WTC11 (cell line): ENCODE results near the gene ZNF35. TPM values are rescaled to one million over a fixed set of nuclear protein-coding genes. Genes with fewer than 3 reads are reported as not detected.

Experiments used
- ATAC-seq: fragments of 200-7000 bp; cut with Tn5 transposase; 2 replicates; pipeline ENCODE4 v1.10.0; 2021; ENCODE audit warnings: mild to moderate bottlenecking, moderate library complexity
- CTCF ChIA-PET: fragments of 300-600 bp; sonication (Branson Sonifier 250); formaldehyde crosslinking; loops from one replicate; lab custom pipeline; 2021; ENCODE audit warnings: antibody characterized with exemption; lab: Charles Lee
- POLR2A ChIA-PET: fragments of 350-600 bp; sonication (Branson Sonifier 250); formaldehyde crosslinking; loops from one replicate; lab custom pipeline; 2021; ENCODE audit warnings: antibody characterized with exemption; lab: Charles Lee
- DNase-seq: peaks from one replicate; pipeline ENCODE4 v3.0.0; 2021; ENCODE audit warnings: low spot score
- H3K27ac Mint-ChIP-seq: 2 replicates; pipeline ENCODE4 v1.8.0; 2021; ENCODE audit warnings: mixed read lengths
- H3K27me3 Mint-ChIP-seq: 2 replicates; pipeline ENCODE4 v1.8.0; 2021; ENCODE audit warnings: low read depth, mild to moderate bottlenecking, moderate library complexity, mixed read lengths
- H3K36me3 Mint-ChIP-seq: 2 replicates; pipeline ENCODE4 v1.8.0; 2021; ENCODE audit warnings: mixed read lengths
- H3K4me1 Mint-ChIP-seq: 2 replicates; pipeline ENCODE4 v1.8.0; 2022; ENCODE audit warnings: mixed read lengths
- H3K4me3 Mint-ChIP-seq: 2 replicates; pipeline ENCODE4 v1.8.0; 2021; ENCODE audit warnings: mild to moderate bottlenecking, moderate library complexity, mixed read lengths
- H3K9me3 Mint-ChIP-seq: 2 replicates; pipeline ENCODE4 v1.8.0; 2021; ENCODE audit warnings: mixed read lengths
- ETV6 ChIP-seq: sonication (generic); formaldehyde crosslinking; IDR thresholded peaks from 2 replicates; pipeline ENCODE4 v1.8.1; 2022; ENCODE audit warnings: mild to moderate bottlenecking, missing genetic modification reagents
- FOXJ3 ChIP-seq: sonication (generic); formaldehyde crosslinking; IDR thresholded peaks from 2 replicates; pipeline ENCODE4 v1.9.0; 2021; ENCODE audit warnings: missing genetic modification reagents, mild to moderate bottlenecking, borderline replicate concordance
- FOXP1 ChIP-seq: sonication (generic); formaldehyde crosslinking; IDR thresholded peaks from 2 replicates; pipeline ENCODE4 v1.8.0; 2022; ENCODE audit warnings: missing genetic modification reagents, mild to moderate bottlenecking, moderate library complexity, borderline replicate concordance
- GABPB1 ChIP-seq: sonication (generic); formaldehyde crosslinking; IDR thresholded peaks from 2 replicates; pipeline ENCODE4 v1.8.1; 2023; ENCODE audit warnings: mild to moderate bottlenecking, missing genetic modification reagents
- GTF2I ChIP-seq: fragments of 250-450 bp; sonication (Bioruptor Pico); conservative IDR thresholded peaks from 2 replicates; pipeline ENCODE4 v1.4.0; 2021; ENCODE audit warnings: mild to moderate bottlenecking
- IRF2 ChIP-seq: sonication (generic); formaldehyde crosslinking; IDR thresholded peaks from 2 replicates; pipeline ENCODE4 v1.8.0; 2022; ENCODE audit warnings: low read depth, missing genetic modification reagents, borderline replicate concordance
- NFATC4 ChIP-seq: fragments of 250-450 bp; sonication (Bioruptor Pico); IDR thresholded peaks from 2 replicates; pipeline ENCODE4 v1.9.0; 2021; ENCODE audit warnings: mild to moderate bottlenecking
- NR2C2 ChIP-seq: sonication (generic); formaldehyde crosslinking; IDR thresholded peaks from 2 replicates; pipeline ENCODE4 v1.8.0; 2022; ENCODE audit warnings: mild to moderate bottlenecking, missing genetic modification reagents
- RORB ChIP-seq: fragments of 250-450 bp; sonication (Bioruptor Pico); IDR thresholded peaks from 2 replicates; pipeline ENCODE4 v1.9.0; 2021; ENCODE audit warnings: mild to moderate bottlenecking
- SMAD3 ChIP-seq: sonication (generic); formaldehyde crosslinking; IDR thresholded peaks from 2 replicates; pipeline ENCODE4 v1.8.0; 2022; ENCODE audit warnings: missing genetic modification reagents, mild to moderate bottlenecking, borderline replicate concordance
- SMAD4 ChIP-seq: sonication (generic); formaldehyde crosslinking; IDR thresholded peaks from 2 replicates; pipeline ENCODE4 v1.8.0; 2022; ENCODE audit warnings: mild to moderate bottlenecking, missing genetic modification reagents
- ZNF121 ChIP-seq: sonication (generic); formaldehyde crosslinking; IDR thresholded peaks from 2 replicates; pipeline ENCODE4 v1.8.0; 2023; ENCODE audit warnings: missing genetic modification reagents
- ZNF138 ChIP-seq: sonication (generic); formaldehyde crosslinking; conservative IDR thresholded peaks from 2 replicates; pipeline ENCODE4 v1.8.1; 2022; ENCODE audit warnings: mild to moderate bottlenecking, moderate library complexity, missing genetic modification reagents
- total RNA-seq: library from RNA; stranded (reverse); gene quantifications from 3 replicates; pipeline ENCODE4 v1.2.3, GENCODE V29; 2021
- TF ChIP-seq, protein P1 (sequence below): sonication (generic); formaldehyde crosslinking; IDR thresholded peaks from 2 replicates; pipeline ENCODE4 v1.8.1; 2022; ENCODE audit warnings: mild to moderate bottlenecking, moderate library complexity, missing genetic modification reagents
- TF ChIP-seq, protein P2 (sequence below): sonication (generic); formaldehyde crosslinking; IDR thresholded peaks from 2 replicates; pipeline ENCODE4 v1.8.0; 2022; ENCODE audit warnings: mild to moderate bottlenecking, missing genetic modification reagents
- TF ChIP-seq, protein P3 (sequence below): sonication (generic); formaldehyde crosslinking; IDR thresholded peaks from 2 replicates; pipeline ENCODE4 v1.8.1; 2022; ENCODE audit warnings: low read depth, missing genetic modification reagents, borderline replicate concordance
- TF ChIP-seq, protein P4 (sequence below): sonication (generic); formaldehyde crosslinking; IDR thresholded peaks from 2 replicates; pipeline ENCODE4 v1.8.0; 2023; ENCODE audit warnings: missing genetic modification reagents
- TF ChIP-seq, protein P5 (sequence below): sonication (generic); formaldehyde crosslinking; conservative IDR thresholded peaks from 2 replicates; pipeline ENCODE4 v1.8.1; 2023; ENCODE audit warnings: mild to moderate bottlenecking, low read depth, missing genetic modification reagents, moderate library complexity
- TF ChIP-seq, protein P6 (sequence below): sonication (generic); formaldehyde crosslinking; IDR thresholded peaks from 2 replicates; pipeline ENCODE4 v1.8.1; 2023; ENCODE audit warnings: mild to moderate bottlenecking, missing genetic modification reagents, moderate library complexity
- TF ChIP-seq, protein P7 (sequence below): sonication (generic); formaldehyde crosslinking; IDR thresholded peaks from 2 replicates; pipeline ENCODE4 v1.8.0; 2023; ENCODE audit warnings: missing genetic modification reagents, mild to moderate bottlenecking, borderline replicate concordance

Gene ZNF35
- total RNA-seq, 1 experiment from 2014 or later = 17.2 TPM

DNA sequence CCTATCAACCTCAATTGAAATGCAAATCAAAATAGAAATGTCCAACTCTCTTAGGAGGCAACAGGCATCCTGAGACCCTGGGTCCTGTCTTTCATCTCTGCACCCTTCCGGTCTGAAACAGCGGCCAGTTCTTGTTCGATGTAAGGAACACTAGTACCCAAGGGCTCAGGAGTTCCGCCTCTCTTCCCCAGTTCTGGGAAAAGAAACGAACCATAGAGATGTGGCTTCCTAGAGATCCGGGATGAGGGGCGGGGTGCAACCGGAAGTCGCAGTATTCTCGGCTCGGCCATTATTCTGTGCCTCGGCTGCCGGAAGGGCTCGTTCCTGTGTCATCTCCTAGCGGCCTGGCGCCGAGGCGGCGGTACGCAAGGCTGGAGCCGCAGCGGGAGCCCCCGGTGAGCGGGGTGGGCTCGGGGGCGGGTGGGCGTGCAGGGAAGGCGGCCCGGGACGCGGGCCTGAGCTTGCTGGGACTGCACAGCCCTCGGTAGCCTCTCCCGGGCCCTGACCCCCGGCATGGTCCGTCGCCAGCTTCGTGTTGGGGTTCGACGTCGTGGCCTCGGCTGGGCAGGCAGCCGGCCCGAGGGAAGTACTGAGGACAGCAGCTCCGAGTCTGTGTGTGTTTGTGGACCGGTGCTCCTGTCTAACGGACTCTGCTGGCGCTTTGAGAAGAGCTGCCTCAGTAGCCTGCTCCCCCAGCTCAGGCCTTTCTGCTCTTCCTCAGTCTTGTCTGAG is 23.6 kb upstream of the ZNF35 start, which contains the start of gene ZNF197 (continued):
- TF ChIP-seq GABPB1 (CRISPR knock-in tag) = peak; percentile 37; the same call in 1 of the 2 replicates
- TF ChIP-seq, protein P1, sequence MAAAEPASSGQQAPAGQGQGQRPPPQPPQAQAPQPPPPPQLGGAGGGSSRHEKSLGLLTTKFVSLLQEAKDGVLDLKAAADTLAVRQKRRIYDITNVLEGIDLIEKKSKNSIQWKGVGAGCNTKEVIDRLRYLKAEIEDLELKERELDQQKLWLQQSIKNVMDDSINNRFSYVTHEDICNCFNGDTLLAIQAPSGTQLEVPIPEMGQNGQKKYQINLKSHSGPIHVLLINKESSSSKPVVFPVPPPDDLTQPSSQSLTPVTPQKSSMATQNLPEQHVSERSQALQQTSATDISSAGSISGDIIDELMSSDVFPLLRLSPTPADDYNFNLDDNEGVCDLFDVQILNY (CRISPR knock-in tag) = peak; percentile 66; the same call in 1 of the 2 replicates
- TF ChIP-seq, protein P2, sequence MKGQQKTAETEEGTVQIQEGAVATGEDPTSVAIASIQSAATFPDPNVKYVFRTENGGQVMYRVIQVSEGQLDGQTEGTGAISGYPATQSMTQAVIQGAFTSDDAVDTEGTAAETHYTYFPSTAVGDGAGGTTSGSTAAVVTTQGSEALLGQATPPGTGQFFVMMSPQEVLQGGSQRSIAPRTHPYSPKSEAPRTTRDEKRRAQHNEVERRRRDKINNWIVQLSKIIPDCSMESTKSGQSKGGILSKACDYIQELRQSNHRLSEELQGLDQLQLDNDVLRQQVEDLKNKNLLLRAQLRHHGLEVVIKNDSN (CRISPR knock-in tag) = 0 out of 2 replicates have a peak, but pooled peaks have one; percentile 15

DNA sequence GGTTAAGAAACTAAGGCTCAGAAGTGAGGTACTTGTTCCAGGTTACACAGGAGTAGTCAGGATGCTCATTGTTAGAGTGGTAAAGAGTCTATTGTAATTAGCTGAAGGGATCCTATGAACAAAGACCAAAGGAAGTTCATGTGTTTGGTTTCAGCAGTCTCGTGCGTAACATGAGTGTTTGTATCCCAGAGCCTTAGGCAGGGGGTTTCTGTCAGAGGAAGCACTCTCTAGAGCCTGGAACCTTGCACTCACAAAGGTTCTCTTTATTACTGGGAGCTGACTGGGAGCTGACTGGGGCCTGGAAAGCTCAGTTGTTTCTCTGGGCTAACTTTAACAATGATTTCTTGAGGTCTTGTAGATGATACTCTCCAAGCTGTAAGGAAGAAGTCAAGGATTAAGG is 19.8 kb upstream of the ZNF35 start:
- Mint-ChIP-seq H3K4me3 (no peak overlapping the region), H3K36me3 (peaks cover 13% of the 10 kb centered on the region), H3K9me3 (no peaks in the 10 kb centered on the region), H3K4me1 (peaks cover 11% of the 10 kb centered on the region), H3K27ac (no peak overlapping the region), H3K27me3 (no peaks in the 10 kb centered on the region)
- CTCF ChIA-PET = no interaction called here
- POLR2A ChIA-PET = interaction anchor here (0.7 kb wide), 1 partner anchor 20 kb away, joined by 4 read pairs; the partner anchor contains the start of gene ZNF35
- ATAC-seq = no peak
- DNase-seq = no peak
- TF ChIP-seq ZNF121 (CRISPR knock-in tag) = no peak
- TF ChIP-seq SMAD4 = no peak
- TF ChIP-seq NR2C2 = no peak
- TF ChIP-seq, protein P3, sequence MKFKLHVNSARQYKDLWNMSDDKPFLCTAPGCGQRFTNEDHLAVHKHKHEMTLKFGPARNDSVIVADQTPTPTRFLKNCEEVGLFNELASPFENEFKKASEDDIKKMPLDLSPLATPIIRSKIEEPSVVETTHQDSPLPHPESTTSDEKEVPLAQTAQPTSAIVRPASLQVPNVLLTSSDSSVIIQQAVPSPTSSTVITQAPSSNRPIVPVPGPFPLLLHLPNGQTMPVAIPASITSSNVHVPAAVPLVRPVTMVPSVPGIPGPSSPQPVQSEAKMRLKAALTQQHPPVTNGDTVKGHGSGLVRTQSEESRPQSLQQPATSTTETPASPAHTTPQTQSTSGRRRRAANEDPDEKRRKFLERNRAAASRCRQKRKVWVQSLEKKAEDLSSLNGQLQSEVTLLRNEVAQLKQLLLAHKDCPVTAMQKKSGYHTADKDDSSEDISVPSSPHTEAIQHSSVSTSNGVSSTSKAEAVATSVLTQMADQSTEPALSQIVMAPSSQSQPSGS = no peak
- TF ChIP-seq, protein P4, sequence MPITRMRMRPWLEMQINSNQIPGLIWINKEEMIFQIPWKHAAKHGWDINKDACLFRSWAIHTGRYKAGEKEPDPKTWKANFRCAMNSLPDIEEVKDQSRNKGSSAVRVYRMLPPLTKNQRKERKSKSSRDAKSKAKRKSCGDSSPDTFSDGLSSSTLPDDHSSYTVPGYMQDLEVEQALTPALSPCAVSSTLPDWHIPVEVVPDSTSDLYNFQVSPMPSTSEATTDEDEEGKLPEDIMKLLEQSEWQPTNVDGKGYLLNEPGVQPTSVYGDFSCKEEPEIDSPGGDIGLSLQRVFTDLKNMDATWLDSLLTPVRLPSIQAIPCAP (CRISPR knock-in tag) = no peak
- no peak for TF ChIP-seq SMAD3 (CRISPR knock-in tag)

DNA sequence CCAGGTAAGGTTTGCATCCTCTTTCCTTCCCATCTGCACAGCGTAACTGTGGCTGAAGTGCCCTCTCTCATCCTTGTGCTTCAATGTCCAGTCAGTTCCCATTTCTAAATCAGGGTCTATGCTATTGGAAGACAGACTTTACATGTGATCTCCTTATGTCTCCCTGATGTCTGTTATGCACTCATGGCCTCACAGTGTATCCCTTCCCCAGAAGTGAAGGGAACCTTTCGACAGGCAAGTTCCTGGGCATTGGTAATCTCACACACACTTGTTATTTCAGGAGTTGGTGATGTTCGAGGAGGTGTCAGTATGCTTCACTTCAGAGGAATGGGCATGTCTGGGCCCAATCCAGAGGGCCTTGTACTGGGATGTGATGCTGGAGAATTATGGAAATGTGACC is 16.3 kb upstream of the ZNF35 start:
- Mint-ChIP-seq H3K4me1 (no peaks in the 10 kb centered on the region), H3K36me3 (peaks cover 22% of the 10 kb centered on the region)
- POLR2A ChIA-PET = no interaction called here
- TF ChIP-seq GTF2I (no peak), FOXJ3 (CRISPR knock-in tag) (no peak), NFATC4 (CRISPR knock-in tag) (no peak), ZNF138 (no peak), ZNF121 (CRISPR knock-in tag) (no peak), FOXP1 (CRISPR knock-in tag) (no peak), ETV6 (no peak), RORB (CRISPR knock-in tag) (no peak), IRF2 (CRISPR knock-in tag) (no peak), SMAD4 (no peak)
- TF ChIP-seq, protein P5, sequence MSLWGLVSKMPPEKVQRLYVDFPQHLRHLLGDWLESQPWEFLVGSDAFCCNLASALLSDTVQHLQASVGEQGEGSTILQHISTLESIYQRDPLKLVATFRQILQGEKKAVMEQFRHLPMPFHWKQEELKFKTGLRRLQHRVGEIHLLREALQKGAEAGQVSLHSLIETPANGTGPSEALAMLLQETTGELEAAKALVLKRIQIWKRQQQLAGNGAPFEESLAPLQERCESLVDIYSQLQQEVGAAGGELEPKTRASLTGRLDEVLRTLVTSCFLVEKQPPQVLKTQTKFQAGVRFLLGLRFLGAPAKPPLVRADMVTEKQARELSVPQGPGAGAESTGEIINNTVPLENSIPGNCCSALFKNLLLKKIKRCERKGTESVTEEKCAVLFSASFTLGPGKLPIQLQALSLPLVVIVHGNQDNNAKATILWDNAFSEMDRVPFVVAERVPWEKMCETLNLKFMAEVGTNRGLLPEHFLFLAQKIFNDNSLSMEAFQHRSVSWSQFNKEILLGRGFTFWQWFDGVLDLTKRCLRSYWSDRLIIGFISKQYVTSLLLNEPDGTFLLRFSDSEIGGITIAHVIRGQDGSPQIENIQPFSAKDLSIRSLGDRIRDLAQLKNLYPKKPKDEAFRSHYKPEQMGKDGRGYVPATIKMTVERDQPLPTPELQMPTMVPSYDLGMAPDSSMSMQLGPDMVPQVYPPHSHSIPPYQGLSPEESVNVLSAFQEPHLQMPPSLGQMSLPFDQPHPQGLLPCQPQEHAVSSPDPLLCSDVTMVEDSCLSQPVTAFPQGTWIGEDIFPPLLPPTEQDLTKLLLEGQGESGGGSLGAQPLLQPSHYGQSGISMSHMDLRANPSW (CRISPR knock-in tag) = no peak
- TF ChIP-seq, protein P6, sequence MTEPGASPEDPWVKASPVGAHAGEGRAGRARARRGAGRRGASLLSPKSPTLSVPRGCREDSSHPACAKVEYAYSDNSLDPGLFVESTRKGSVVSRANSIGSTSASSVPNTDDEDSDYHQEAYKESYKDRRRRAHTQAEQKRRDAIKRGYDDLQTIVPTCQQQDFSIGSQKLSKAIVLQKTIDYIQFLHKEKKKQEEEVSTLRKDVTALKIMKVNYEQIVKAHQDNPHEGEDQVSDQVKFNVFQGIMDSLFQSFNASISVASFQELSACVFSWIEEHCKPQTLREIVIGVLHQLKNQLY (CRISPR knock-in tag) = no peak
- TF ChIP-seq, protein P7, sequence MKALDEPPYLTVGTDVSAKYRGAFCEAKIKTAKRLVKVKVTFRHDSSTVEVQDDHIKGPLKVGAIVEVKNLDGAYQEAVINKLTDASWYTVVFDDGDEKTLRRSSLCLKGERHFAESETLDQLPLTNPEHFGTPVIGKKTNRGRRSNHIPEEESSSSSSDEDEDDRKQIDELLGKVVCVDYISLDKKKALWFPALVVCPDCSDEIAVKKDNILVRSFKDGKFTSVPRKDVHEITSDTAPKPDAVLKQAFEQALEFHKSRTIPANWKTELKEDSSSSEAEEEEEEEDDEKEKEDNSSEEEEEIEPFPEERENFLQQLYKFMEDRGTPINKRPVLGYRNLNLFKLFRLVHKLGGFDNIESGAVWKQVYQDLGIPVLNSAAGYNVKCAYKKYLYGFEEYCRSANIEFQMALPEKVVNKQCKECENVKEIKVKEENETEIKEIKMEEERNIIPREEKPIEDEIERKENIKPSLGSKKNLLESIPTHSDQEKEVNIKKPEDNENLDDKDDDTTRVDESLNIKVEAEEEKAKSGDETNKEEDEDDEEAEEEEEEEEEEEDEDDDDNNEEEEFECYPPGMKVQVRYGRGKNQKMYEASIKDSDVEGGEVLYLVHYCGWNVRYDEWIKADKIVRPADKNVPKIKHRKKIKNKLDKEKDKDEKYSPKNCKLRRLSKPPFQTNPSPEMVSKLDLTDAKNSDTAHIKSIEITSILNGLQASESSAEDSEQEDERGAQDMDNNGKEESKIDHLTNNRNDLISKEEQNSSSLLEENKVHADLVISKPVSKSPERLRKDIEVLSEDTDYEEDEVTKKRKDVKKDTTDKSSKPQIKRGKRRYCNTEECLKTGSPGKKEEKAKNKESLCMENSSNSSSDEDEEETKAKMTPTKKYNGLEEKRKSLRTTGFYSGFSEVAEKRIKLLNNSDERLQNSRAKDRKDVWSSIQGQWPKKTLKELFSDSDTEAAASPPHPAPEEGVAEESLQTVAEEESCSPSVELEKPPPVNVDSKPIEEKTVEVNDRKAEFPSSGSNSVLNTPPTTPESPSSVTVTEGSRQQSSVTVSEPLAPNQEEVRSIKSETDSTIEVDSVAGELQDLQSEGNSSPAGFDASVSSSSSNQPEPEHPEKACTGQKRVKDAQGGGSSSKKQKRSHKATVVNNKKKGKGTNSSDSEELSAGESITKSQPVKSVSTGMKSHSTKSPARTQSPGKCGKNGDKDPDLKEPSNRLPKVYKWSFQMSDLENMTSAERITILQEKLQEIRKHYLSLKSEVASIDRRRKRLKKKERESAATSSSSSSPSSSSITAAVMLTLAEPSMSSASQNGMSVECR (CRISPR knock-in tag) = no peak

More for the DNA sequence above, 16.3 kb upstream of the ZNF35 start:
- ATAC-seq = no peak
- Mint-ChIP-seq H3K9me3 (no peaks in the 10 kb centered on the region), H3K4me3 (no peak overlapping the region), H3K27ac (peak overlapping the region; percentile 22), H3K27me3 (no peaks in the 10 kb centered on the region)
- DNase-seq = no peak
- CTCF ChIA-PET = no interaction called here
